GM11168 (cell line): ENCODE data around the gene NGB.

Experiments used
- in situ Hi-C: fragments of 300-500 bp; cut with MboI; formaldehyde crosslinking; loops from one replicate; pipeline ENCODE4 v1.12.0; 2022; ENCODE audit warnings: low sequenced_read_pairs; ENCODE audit not compliant: unreplicated experiment

The NGB gene

GRCh38 chr14:77239412-77239811 is 31.6 kb downstream of the NGB start:
- in situ Hi-C loops: no loop called here

GRCh38 chr14:77238996-77239395 is 32.0 kb downstream of the NGB start:
- in situ Hi-C loops: no loop called here

GRCh38 chr14:77238356-77238755 is 32.6 kb downstream of the NGB start:
- in situ Hi-C loops: no loop called here

GRCh38 chr14:77236814-77237213 is 34.2 kb downstream of the NGB start:
- in situ Hi-C loops: no loop called here

- in situ Hi-C loops: no loop called here
Observed at GRCh38 chr14:77231721-77232120, 39.3 kb downstream of the NGB start.

GRCh38 chr14:77230914-77231313 is 40.1 kb downstream of the NGB start:
- in situ Hi-C loops: no loop called here

- in situ Hi-C loops: no loop called here
Observed at GRCh38 chr14:77228056-77228455, 43.0 kb downstream of the NGB start.

GRCh38 chr14:77225892-77226557 is 45.0 kb downstream of the NGB start:
- in situ Hi-C loops: no loop called here

GRCh38 chr14:77225254-77225653 is 45.8 kb downstream of the NGB start:
- in situ Hi-C loops: no loop called here

- in situ Hi-C loops: no loop called here
Observed at GRCh38 chr14:77224212-77224611, 46.8 kb downstream of the NGB start.

- in situ Hi-C loops: no loop called here
Observed at GRCh38 chr14:77222546-77223225, 48.3 kb downstream of the NGB start.

- in situ Hi-C loops: no loop called here
Observed at GRCh38 chr14:77221241-77221871, 49.6 kb downstream of the NGB start.

GRCh38 chr14:77220246-77221017 is 50.6 kb downstream of the NGB start:
- in situ Hi-C loops: no loop called here

- in situ Hi-C loops: no loop called here
Observed at GRCh38 chr14:77219591-77219990, 51.4 kb downstream of the NGB start.

- in situ Hi-C loops: no loop called here
Observed at GRCh38 chr14:77217551-77217950, 53.5 kb downstream of the NGB start.
